H9 (cell line): ENCODE results near the gene PACRGL. TPM values are rescaled to one million over a fixed set of nuclear protein-coding genes. Genes with fewer than 3 reads are reported as not detected.

Source experiments
- DNase-seq: peaks from one replicate; pipeline ENCODE4 v3.0.0-alpha.2; 2017
- H2AFZ ChIP-seq: one replicate; pipeline ENCODE4 v1.6.1; 2013; ENCODE audit warnings: mild to moderate bottlenecking, low read length, control low read depth, moderate library complexity
- H2AK5ac ChIP-seq: 2 replicates; pipeline ENCODE4 v1.6.1; 2013; ENCODE audit warnings: low read length, control low read depth, mixed read lengths; ENCODE audit not compliant: insufficient read length
- H2BK120ac ChIP-seq: one replicate; pipeline ENCODE4 v1.6.1; 2013; ENCODE audit warnings: low read depth, mild to moderate bottlenecking, low read length, control low read depth, inconsistent platforms; ENCODE audit not compliant: poor library complexity, severe bottlenecking
- H2BK12ac ChIP-seq: 2 replicates; pipeline ENCODE4 v1.6.1; 2013; ENCODE audit warnings: low read length, control low read depth, mixed read lengths, low read depth; ENCODE audit not compliant: insufficient read length
- H2BK15ac ChIP-seq: 2 replicates; pipeline ENCODE4 v1.6.1; 2013; ENCODE audit warnings: low read depth, low read length, control low read depth
- H2BK20ac ChIP-seq: one replicate; pipeline ENCODE4 v1.6.1; 2013; ENCODE audit warnings: low read depth, mild to moderate bottlenecking, low read length, control low read depth, inconsistent platforms; ENCODE audit not compliant: poor library complexity, severe bottlenecking
- H2BK5ac ChIP-seq: 2 replicates; pipeline ENCODE4 v1.6.1; 2013; ENCODE audit warnings: low read length, control low read depth, mixed read lengths; ENCODE audit not compliant: insufficient read length
- H3K14ac ChIP-seq: 2 replicates; pipeline ENCODE4 v1.6.1; 2013; ENCODE audit warnings: low read length, control low read depth; ENCODE audit not compliant: insufficient read depth
- H3K18ac ChIP-seq: 2 replicates; pipeline ENCODE4 v1.6.1; 2013; ENCODE audit warnings: low read depth, mild to moderate bottlenecking, mixed read lengths, low read length, control low read depth; ENCODE audit not compliant: insufficient read length
- H3K23ac ChIP-seq: 2 replicates; pipeline ENCODE4 v1.6.1; 2013; ENCODE audit warnings: low read length, control low read depth, mixed read lengths, low read depth; ENCODE audit not compliant: insufficient read length
- H3K23me2 ChIP-seq: 2 replicates; pipeline ENCODE4 v1.6.1; 2013; ENCODE audit warnings: low read depth, mild to moderate bottlenecking, mixed read lengths, low read length, control low read depth; ENCODE audit not compliant: insufficient read length, poor library complexity, severe bottlenecking
- H3K27ac ChIP-seq: 2 replicates; pipeline ENCODE4 v1.5.1; 2013; ENCODE audit warnings: low read length, control low read depth, mixed read lengths, low read depth; ENCODE audit not compliant: insufficient read length
- H3K27me3 ChIP-seq: 2 replicates; pipeline ENCODE4 v1.6.1; 2013; ENCODE audit warnings: low read length, control low read depth, inconsistent platforms; ENCODE audit not compliant: insufficient read depth
- H3K4ac ChIP-seq: 2 replicates; pipeline ENCODE4 v1.6.1; 2013; ENCODE audit warnings: low read depth, mild to moderate bottlenecking, control low read depth, inconsistent platforms, low read length, moderate library complexity
- H3K4me1 ChIP-seq: 2 replicates; pipeline ENCODE4 v1.6.1; 2013; ENCODE audit warnings: low read length, control low read depth, inconsistent platforms; ENCODE audit not compliant: insufficient read depth
- H3K4me2 ChIP-seq: 2 replicates; pipeline ENCODE4 v1.6.1; 2013; ENCODE audit warnings: low read length, control low read depth, mixed read lengths; ENCODE audit not compliant: insufficient read length, insufficient read depth
- H3K56ac ChIP-seq: 2 replicates; pipeline ENCODE4 v1.6.1; 2013; ENCODE audit warnings: low read depth, mild to moderate bottlenecking, mixed read lengths, low read length, control low read depth; ENCODE audit not compliant: insufficient read length
- H3K79me1 ChIP-seq: 2 replicates; pipeline ENCODE4 v1.6.1; 2013; ENCODE audit warnings: low read depth, mild to moderate bottlenecking, moderate library complexity, low read length, control low read depth, inconsistent platforms; ENCODE audit not compliant: insufficient read depth, poor library complexity, severe bottlenecking
- H3K79me2 ChIP-seq: 2 replicates; pipeline ENCODE4 v1.6.1; 2013; ENCODE audit warnings: low read length, control low read depth, inconsistent platforms; ENCODE audit not compliant: insufficient read depth
- H3K9ac ChIP-seq: 2 replicates; pipeline ENCODE4 v1.6.1; 2013; ENCODE audit warnings: low read length, control low read depth, mixed read lengths; ENCODE audit not compliant: insufficient read length; ENCODE audit errors: extremely low read depth
- H3K9me3 ChIP-seq: one replicate; pipeline ENCODE4 v1.6.1; 2013; ENCODE audit warnings: low read depth, low read length, inconsistent platforms; ENCODE audit not compliant: control insufficient read depth
- H3T11ph ChIP-seq: one replicate; pipeline ENCODE4 v1.6.1; 2013; ENCODE audit warnings: mild to moderate bottlenecking, low read length, control low read depth, inconsistent platforms
- H4K20me1 ChIP-seq: one replicate; pipeline ENCODE4 v1.6.1; 2013; ENCODE audit not compliant: control insufficient read depth, insufficient read length, insufficient read depth
- H4K5ac ChIP-seq: 2 replicates; pipeline ENCODE4 v1.6.1; 2013; ENCODE audit warnings: low read depth, mild to moderate bottlenecking, mixed read lengths, low read length, control low read depth; ENCODE audit not compliant: insufficient read length
- H4K8ac ChIP-seq: replicated peaks from 2 replicates; pipeline ENCODE4 v1.6.1; 2013; ENCODE audit warnings: low read length, control low read depth, mixed read lengths, low read depth; ENCODE audit not compliant: insufficient read length
- H4K91ac ChIP-seq: 2 replicates; pipeline ENCODE4 v1.6.1; 2013; ENCODE audit warnings: low read depth, mild to moderate bottlenecking, moderate library complexity, mixed read lengths, low read length, control low read depth; ENCODE audit not compliant: insufficient read length
- H3K27ac Mint-ChIP-seq, 3 experiments: 2 replicates in 2 of 3; 3 replicates in 1 of 3; pipeline ENCODE4 v1.8.0; 2020 to 2021; ENCODE audit warnings: mixed read lengths in 3 of 3, mild to moderate bottlenecking in 1 of 3, moderate library complexity in 1 of 3
- H3K27me3 Mint-ChIP-seq: 2 replicates; pipeline ENCODE4 v1.8.0; 2021; ENCODE audit warnings: low read depth, mild to moderate bottlenecking, moderate library complexity, mixed read lengths
- H3K36me3 Mint-ChIP-seq, 3 experiments: 2 replicates in 2 of 3; 3 replicates in 1 of 3; pipeline ENCODE4 v1.8.0; 2020 to 2021; ENCODE audit warnings: low read depth in 3 of 3, mixed read lengths in 3 of 3; ENCODE audit not compliant: insufficient read depth in 1 of 3
- H3K4me1 Mint-ChIP-seq, 2 experiments: 2 replicates each; pipeline ENCODE4 v1.8.0; 2020; ENCODE audit warnings: mixed read lengths in 2 of 2
- H3K4me3 Mint-ChIP-seq, 2 experiments: 2 replicates in 1 of 2; 3 replicates in 1 of 2; pipeline ENCODE4 v1.8.0; 2020 to 2021; ENCODE audit warnings: mild to moderate bottlenecking in 2 of 2, mixed read lengths in 2 of 2, moderate library complexity in 1 of 2
- H3K9me3 Mint-ChIP-seq, 2 experiments: 2 replicates in 1 of 2; 3 replicates in 1 of 2; pipeline ENCODE4 v1.8.0; 2020; ENCODE audit warnings: mild to moderate bottlenecking in 2 of 2, mixed read lengths in 2 of 2, moderate library complexity in 1 of 2
- CTCF ChIP-seq: fragments of 200-600 bp; sonication (generic); conservative IDR thresholded peaks from 3 replicates; pipeline ENCODE4 v1.8.0; 2021; ENCODE audit warnings: antibody characterized with exemption, mild to moderate bottlenecking
- WGBS: extraction: QIAGEN DNeasy Blood & Tissue Kit; methylation state at CpG from one replicate; pipeline ENCODE4 v1.1.7; 2013; ENCODE audit warnings: missing lambda C conversion rate, low lambda C conversion rate, mixed read lengths; ENCODE audit not compliant: insufficient read length; ENCODE audit errors: extremely low coverage; 5-methylcytosine and 5-hydroxymethylcytosine counted together
- total RNA-seq: library from RNA; stranded (reverse); gene quantifications from 2 replicates; pipeline ENCODE4 v1.2.1, GENCODE V29; 2021

Gene PACRGL
- total RNA-seq, 1 experiment from 2014 or later, result 18.7 TPM

- Histone ChIP-seq H3K23me2 (no peaks in the 10 kb centered on the region), H4K91ac (no peak overlapping the region), H4K8ac (no peak overlapping the region), H2AFZ (no peak overlapping the region), H3K79me1 (no peaks in the 10 kb centered on the region), H3K18ac (no peak overlapping the region), H4K5ac (no peak overlapping the region), H3K4me2 (no peak overlapping the region), H2BK15ac (no peak overlapping the region), H2BK20ac (no peak overlapping the region), H3K9me3 (no peaks in the 10 kb centered on the region), H3K9ac (no peak overlapping the region), H3K27ac (no peak overlapping the region), H3K56ac (no peak overlapping the region), H4K20me1 (no peaks in the 10 kb centered on the region), H2AK5ac (no peak overlapping the region), H3K79me2 (no peaks in the 10 kb centered on the region; the same call in 1 of the 2 replicates), H3K4ac (no peak overlapping the region), H2BK12ac (no peak overlapping the region), H3K4me1 (peaks cover 4% of the 10 kb centered on the region; the same call in 1 of the 2 replicates), H3K23ac (no peak overlapping the region), H3K27me3 (no peaks in the 10 kb centered on the region), H3T11ph (no peak overlapping the region), H2BK120ac (no peak overlapping the region), H2BK5ac (no peak overlapping the region), H3K14ac (no peak overlapping the region)
- no peak overlapping the region for H3K4me3 Mint-ChIP-seq
- peaks cover 28 to 29% of the 10 kb centered on the region in 2 experiments for H3K4me1 Mint-ChIP-seq
- no peaks in the 10 kb centered on the region; the same call in 1 of the 2 replicates for H3K27me3 Mint-ChIP-seq
- no peak for TF ChIP-seq CTCF
- H3K36me3 Mint-ChIP-seq, result peaks cover 37 to 46% (median 46%) of the 10 kb centered on the region in 3 experiments
- peaks cover 31 to 34% of the 10 kb centered on the region in 2 experiments for H3K9me3 Mint-ChIP-seq
- no peak overlapping the region for H3K27ac Mint-ChIP-seq
- no CpG with 5 or more reads among the region's 6 CpGs for WGBS
- no peak for DNase-seq
Measured at GRCh38 chr4:20724915-20725314, 24.7 kb downstream of the PACRGL start.
